Neural cell (in vitro differentiated cells): ENCODE data around the gene ADGRB2. TPM values are rescaled to one million over a fixed set of nuclear protein-coding genes. Genes with fewer than 3 reads are reported as not detected.

Experiments used
- H2AFZ ChIP-seq: fragments of 200-600, 300-800 bp; sonication (generic), shearing (Covaris generic); 2 replicates; pipeline ENCODE4 v1.6.0; 2014; ENCODE audit warnings: low read depth, mild to moderate bottlenecking, antibody characterized with exemption, low read length, moderate library complexity
- H3F3A ChIP-seq: fragments of 200-600 bp; shearing (Covaris generic); 2 replicates; pipeline ENCODE4 v1.6.1; 2016; ENCODE audit warnings: mild to moderate bottlenecking, moderate library complexity, mixed read lengths, antibody characterized with exemption, low read length; ENCODE audit not compliant: insufficient read depth, poor library complexity, severe bottlenecking
- H3K27ac ChIP-seq: fragments of 200-600, 300-800 bp; sonication (generic), shearing (Covaris generic); 2 replicates; pipeline ENCODE4 v1.5.1; 2014; ENCODE audit warnings: mild to moderate bottlenecking, low read length, moderate library complexity
- H3K27me3 ChIP-seq: fragments of 300-800, 200-600 bp; sonication (generic), shearing (Covaris generic); 2 replicates; pipeline ENCODE4 v1.6.0; 2014; ENCODE audit warnings: mild to moderate bottlenecking, low read depth, low read length, moderate library complexity; ENCODE audit not compliant: insufficient read depth
- H3K36me3 ChIP-seq: fragments of 300-800, 200-600 bp; sonication (generic), shearing (Covaris generic); 2 replicates; pipeline ENCODE4 v1.5.1; 2014; ENCODE audit warnings: mild to moderate bottlenecking, antibody characterized with exemption, low read length, moderate library complexity; ENCODE audit not compliant: insufficient read depth
- H3K4me2 ChIP-seq: fragments of 300-800, 200-600 bp; sonication (generic), shearing (Covaris generic); 2 replicates; pipeline ENCODE4 v1.6.0; 2014; ENCODE audit warnings: mild to moderate bottlenecking, low read length
- H3K4me3 ChIP-seq: fragments of 300-800, 200-600 bp; sonication (generic), shearing (Covaris generic); 2 replicates; pipeline ENCODE4 v1.5.1; 2014; ENCODE audit warnings: mild to moderate bottlenecking, low read length, moderate library complexity
- H3K79me2 ChIP-seq: fragments of 200-600 bp; shearing (Covaris generic); replicated peaks from 2 replicates; pipeline ENCODE4 v1.6.0; 2014; ENCODE audit warnings: mild to moderate bottlenecking, low read length, moderate library complexity; ENCODE audit not compliant: insufficient read depth
- H3K9ac ChIP-seq: fragments of 300-800, 200-600 bp; sonication (generic), shearing (Covaris generic); 2 replicates; pipeline ENCODE4 v1.6.1; 2016; ENCODE audit warnings: mild to moderate bottlenecking, low read length, mixed read lengths
- H3K9me2 ChIP-seq: fragments of 200-600 bp; shearing (Covaris generic); 2 replicates; pipeline ENCODE4 v1.6.1; 2016; ENCODE audit warnings: mild to moderate bottlenecking, low read length, mixed read lengths; ENCODE audit not compliant: insufficient read depth
- H3K9me3 ChIP-seq: fragments of 200-600, 300-800 bp; sonication (generic), shearing (Covaris generic); 2 replicates; pipeline ENCODE4 v1.6.1; 2016; ENCODE audit warnings: mild to moderate bottlenecking, mixed run types, low read length, moderate library complexity, mixed read lengths
- H4K20me1 ChIP-seq: fragments of 200-600 bp; shearing (Covaris generic); 2 replicates; pipeline ENCODE4 v1.6.1; 2016; ENCODE audit warnings: mild to moderate bottlenecking, mixed run types; ENCODE audit not compliant: insufficient read depth
- EP300 ChIP-seq: fragments of 450-650 bp; conservative IDR thresholded peaks from 2 replicates; pipeline ENCODE4 v1.6.1; 2014; ENCODE audit warnings: antibody characterized with exemption, mild to moderate bottlenecking, moderate library complexity; ENCODE audit not compliant: poor library complexity, severe bottlenecking
- EZH2 ChIP-seq: fragments of 200-600, 300-800 bp; shearing (Covaris generic), sonication (generic); IDR thresholded peaks from 2 replicates; pipeline ENCODE4 v1.6.1; 2014; ENCODE audit warnings: antibody characterized with exemption, low read length, borderline replicate concordance, mild to moderate bottlenecking; ENCODE audit not compliant: insufficient read depth, poor library complexity, severe bottlenecking
- MXI1 ChIP-seq: fragments of 450-650 bp; conservative IDR thresholded peaks from 2 replicates; pipeline ENCODE4 v1.6.1; 2014; ENCODE audit warnings: antibody characterized with exemption, mild to moderate bottlenecking; ENCODE audit not compliant: poor library complexity, severe bottlenecking
- POLR2AphosphoS5 ChIP-seq: IDR thresholded peaks from 2 replicates; pipeline ENCODE4 v1.6.1; 2012
- RAD21 ChIP-seq: fragments of 450-650 bp; conservative IDR thresholded peaks from 2 replicates; pipeline ENCODE4 v1.6.1; 2014; ENCODE audit warnings: antibody characterized with exemption, mild to moderate bottlenecking, moderate library complexity
- SMC3 ChIP-seq: fragments of 450-650 bp; conservative IDR thresholded peaks from 2 replicates; pipeline ENCODE4 v1.6.1; 2014; ENCODE audit warnings: antibody characterized with exemption, mild to moderate bottlenecking, moderate library complexity; ENCODE audit not compliant: poor library complexity
- TAF1 ChIP-seq: IDR thresholded peaks from 2 replicates; pipeline ENCODE4 v1.6.1; 2012; ENCODE audit warnings: low read depth
- polyA plus RNA-seq: library from polyadenylated mRNA; depleted of rRNA; stranded (reverse); fragments of >200 nt; gene quantifications from 2 replicates; pipeline ENCODE4 v1.2.3, GENCODE V29; 2014
- TF ChIP-seq, protein P1 (sequence below): fragments of 450-650 bp; IDR thresholded peaks from 2 replicates; pipeline ENCODE4 v1.5.1; 2014; ENCODE audit warnings: antibody characterized with exemption, mild to moderate bottlenecking, moderate library complexity; ENCODE audit not compliant: poor library complexity, severe bottlenecking
- TF ChIP-seq, protein P2 (sequence below): IDR thresholded peaks from 2 replicates; pipeline ENCODE4 v1.6.1; 2012; ENCODE audit warnings: borderline replicate concordance

The ADGRB2 gene
- polyA plus RNA-seq, 1 donor from 2014 or later = 45.0 TPM

DNA sequence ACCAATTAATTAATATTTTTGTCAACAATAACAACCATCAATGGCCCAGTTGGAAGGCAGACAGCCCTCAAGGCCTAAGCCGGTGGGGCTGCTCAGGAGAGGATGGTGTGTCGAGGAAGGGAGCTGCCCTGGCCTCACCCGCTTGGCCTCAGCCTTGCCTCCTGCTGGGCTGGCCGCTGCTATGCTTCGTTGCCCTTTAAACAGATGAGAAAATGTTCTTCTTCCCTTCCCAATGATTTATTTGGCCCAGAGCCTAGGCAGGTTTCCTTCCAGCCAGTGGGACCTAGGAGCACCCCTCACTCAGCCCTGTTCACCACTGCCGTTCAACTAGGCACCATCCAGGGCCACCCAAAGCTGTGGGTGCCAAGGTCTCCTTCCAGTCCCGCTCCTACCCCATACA lies 3.1 kb upstream of the ADGRB2 start:
- no peaks in the 10 kb centered on the region for H4K20me1 ChIP-seq
- peaks cover 15% of the 10 kb centered on the region for H3K27me3 ChIP-seq
- H3K4me2 ChIP-seq = no peak overlapping the region
- no peaks in the 10 kb centered on the region for H3K9me2 ChIP-seq
- no peaks in the 10 kb centered on the region for H3K79me2 ChIP-seq
- H3K36me3 ChIP-seq = no peaks in the 10 kb centered on the region
- H2AFZ ChIP-seq = no peak overlapping the region
- H3K4me3 ChIP-seq = no peak overlapping the region
- H3K9ac ChIP-seq = no peak overlapping the region
- TF ChIP-seq, protein P1, sequence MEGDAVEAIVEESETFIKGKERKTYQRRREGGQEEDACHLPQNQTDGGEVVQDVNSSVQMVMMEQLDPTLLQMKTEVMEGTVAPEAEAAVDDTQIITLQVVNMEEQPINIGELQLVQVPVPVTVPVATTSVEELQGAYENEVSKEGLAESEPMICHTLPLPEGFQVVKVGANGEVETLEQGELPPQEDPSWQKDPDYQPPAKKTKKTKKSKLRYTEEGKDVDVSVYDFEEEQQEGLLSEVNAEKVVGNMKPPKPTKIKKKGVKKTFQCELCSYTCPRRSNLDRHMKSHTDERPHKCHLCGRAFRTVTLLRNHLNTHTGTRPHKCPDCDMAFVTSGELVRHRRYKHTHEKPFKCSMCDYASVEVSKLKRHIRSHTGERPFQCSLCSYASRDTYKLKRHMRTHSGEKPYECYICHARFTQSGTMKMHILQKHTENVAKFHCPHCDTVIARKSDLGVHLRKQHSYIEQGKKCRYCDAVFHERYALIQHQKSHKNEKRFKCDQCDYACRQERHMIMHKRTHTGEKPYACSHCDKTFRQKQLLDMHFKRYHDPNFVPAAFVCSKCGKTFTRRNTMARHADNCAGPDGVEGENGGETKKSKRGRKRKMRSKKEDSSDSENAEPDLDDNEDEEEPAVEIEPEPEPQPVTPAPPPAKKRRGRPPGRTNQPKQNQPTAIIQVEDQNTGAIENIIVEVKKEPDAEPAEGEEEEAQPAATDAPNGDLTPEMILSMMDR = no peak
- TF ChIP-seq, protein P2, sequence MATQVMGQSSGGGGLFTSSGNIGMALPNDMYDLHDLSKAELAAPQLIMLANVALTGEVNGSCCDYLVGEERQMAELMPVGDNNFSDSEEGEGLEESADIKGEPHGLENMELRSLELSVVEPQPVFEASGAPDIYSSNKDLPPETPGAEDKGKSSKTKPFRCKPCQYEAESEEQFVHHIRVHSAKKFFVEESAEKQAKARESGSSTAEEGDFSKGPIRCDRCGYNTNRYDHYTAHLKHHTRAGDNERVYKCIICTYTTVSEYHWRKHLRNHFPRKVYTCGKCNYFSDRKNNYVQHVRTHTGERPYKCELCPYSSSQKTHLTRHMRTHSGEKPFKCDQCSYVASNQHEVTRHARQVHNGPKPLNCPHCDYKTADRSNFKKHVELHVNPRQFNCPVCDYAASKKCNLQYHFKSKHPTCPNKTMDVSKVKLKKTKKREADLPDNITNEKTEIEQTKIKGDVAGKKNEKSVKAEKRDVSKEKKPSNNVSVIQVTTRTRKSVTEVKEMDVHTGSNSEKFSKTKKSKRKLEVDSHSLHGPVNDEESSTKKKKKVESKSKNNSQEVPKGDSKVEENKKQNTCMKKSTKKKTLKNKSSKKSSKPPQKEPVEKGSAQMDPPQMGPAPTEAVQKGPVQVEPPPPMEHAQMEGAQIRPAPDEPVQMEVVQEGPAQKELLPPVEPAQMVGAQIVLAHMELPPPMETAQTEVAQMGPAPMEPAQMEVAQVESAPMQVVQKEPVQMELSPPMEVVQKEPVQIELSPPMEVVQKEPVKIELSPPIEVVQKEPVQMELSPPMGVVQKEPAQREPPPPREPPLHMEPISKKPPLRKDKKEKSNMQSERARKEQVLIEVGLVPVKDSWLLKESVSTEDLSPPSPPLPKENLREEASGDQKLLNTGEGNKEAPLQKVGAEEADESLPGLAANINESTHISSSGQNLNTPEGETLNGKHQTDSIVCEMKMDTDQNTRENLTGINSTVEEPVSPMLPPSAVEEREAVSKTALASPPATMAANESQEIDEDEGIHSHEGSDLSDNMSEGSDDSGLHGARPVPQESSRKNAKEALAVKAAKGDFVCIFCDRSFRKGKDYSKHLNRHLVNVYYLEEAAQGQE = no peak
- TF ChIP-seq TAF1 (no peak), POLR2AphosphoS5 (no peak), EZH2 (no peak), RAD21 (no peak), SMC3 (no peak), MXI1 (no peak), EP300 (no peak)
- no peaks in the 10 kb centered on the region for H3K9me3 ChIP-seq
- H3K27ac ChIP-seq = no peak overlapping the region
- no peaks in the 10 kb centered on the region for H3F3A ChIP-seq

DNA sequence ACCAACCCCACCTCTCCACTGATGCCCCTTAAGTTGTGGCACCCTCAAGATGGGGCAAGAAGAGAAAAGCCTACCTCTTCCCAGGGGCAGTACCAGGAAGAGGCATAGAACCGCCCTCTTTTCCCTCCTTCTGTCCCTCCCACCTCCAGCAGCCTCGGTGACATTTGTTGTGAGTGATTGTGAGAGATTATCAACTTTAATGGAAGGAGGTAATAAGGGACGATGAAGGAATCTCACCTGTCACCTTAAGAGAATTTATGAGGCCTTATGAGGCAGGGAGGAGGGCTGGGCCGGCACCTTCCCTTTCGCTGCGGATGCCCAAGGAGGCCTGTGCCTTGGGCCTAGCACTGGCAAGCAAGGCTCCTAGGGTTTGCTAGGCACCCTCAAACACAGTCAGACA lies 1.4 kb upstream of the ADGRB2 start:
- no peaks in the 10 kb centered on the region for H3K9me3 ChIP-seq
- no peaks in the 10 kb centered on the region for H3K27me3 ChIP-seq
- no peaks in the 10 kb centered on the region for H3K9me2 ChIP-seq
- no peak overlapping the region for H3K4me2 ChIP-seq
- H3K27ac ChIP-seq = no peak overlapping the region
- H3K9ac ChIP-seq = no peak overlapping the region
- no peaks in the 10 kb centered on the region for H3F3A ChIP-seq
- no peak overlapping the region for H2AFZ ChIP-seq
- TF ChIP-seq, protein P1 = no peak
- TF ChIP-seq, protein P2 = no peak
- TF ChIP-seq SMC3 = no peak
- no peaks in the 10 kb centered on the region for H4K20me1 ChIP-seq
- H3K36me3 ChIP-seq = no peaks in the 10 kb centered on the region
- H3K4me3 ChIP-seq = no peak overlapping the region
- peaks cover 8% of the 10 kb centered on the region for H3K79me2 ChIP-seq
